Gastrocnemius medialis (tissue), 4 donors: ENCODE data around the gene FARS2.

Experiments used
- POLR2A ChIP-seq, 2 donors: fragments of 450-650 bp; IDR thresholded peaks; one replicate each; pipeline ENCODE4 v1.6.1; 2017; ENCODE audit warnings: antibody characterized with exemption in 2 of 2, mild to moderate bottlenecking in 2 of 2, moderate library complexity in 2 of 2
- TF ChIP-seq, protein P1 (sequence below), 5 experiments: fragments of 450-650 bp in 3 of 5; fragments of 200-600 bp in 2 of 5; sonication (generic) in 2 of 5; IDR thresholded peaks in 4 of 5; conservative IDR thresholded peaks in 1 of 5; 1 replicate in 4 of 5; 2 replicates in 1 of 5; pipeline ENCODE4 v1.5.1; 2016 to 2019; ENCODE audit warnings: antibody characterized with exemption in 5 of 5, mild to moderate bottlenecking in 3 of 5, moderate library complexity in 3 of 5

- TF ChIP-seq, protein P1, sequence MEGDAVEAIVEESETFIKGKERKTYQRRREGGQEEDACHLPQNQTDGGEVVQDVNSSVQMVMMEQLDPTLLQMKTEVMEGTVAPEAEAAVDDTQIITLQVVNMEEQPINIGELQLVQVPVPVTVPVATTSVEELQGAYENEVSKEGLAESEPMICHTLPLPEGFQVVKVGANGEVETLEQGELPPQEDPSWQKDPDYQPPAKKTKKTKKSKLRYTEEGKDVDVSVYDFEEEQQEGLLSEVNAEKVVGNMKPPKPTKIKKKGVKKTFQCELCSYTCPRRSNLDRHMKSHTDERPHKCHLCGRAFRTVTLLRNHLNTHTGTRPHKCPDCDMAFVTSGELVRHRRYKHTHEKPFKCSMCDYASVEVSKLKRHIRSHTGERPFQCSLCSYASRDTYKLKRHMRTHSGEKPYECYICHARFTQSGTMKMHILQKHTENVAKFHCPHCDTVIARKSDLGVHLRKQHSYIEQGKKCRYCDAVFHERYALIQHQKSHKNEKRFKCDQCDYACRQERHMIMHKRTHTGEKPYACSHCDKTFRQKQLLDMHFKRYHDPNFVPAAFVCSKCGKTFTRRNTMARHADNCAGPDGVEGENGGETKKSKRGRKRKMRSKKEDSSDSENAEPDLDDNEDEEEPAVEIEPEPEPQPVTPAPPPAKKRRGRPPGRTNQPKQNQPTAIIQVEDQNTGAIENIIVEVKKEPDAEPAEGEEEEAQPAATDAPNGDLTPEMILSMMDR (IDR thresholded peaks at IDR 0.05 in 4 of 5, conservative IDR thresholded peaks at IDR 0.05 in 1 of 5) = no peak
- no peak for TF ChIP-seq POLR2A (IDR thresholded peaks at IDR 0.05)
Observed at GRCh38 chr6:5736016-5736738, 474.9 kb downstream of the FARS2 start.
